SIG-M5 treated with dmso at 0.1 percent for 504 hours (cell line): ENCODE results near the gene MT1B.
"Not testable (repeated sequence)": the region's sequence is repeated elsewhere in the genome, so short reads cannot be mapped to it uniquely, and the experiment has no call there.

ENCODE experiments used
- DNase-seq: peaks from one replicate; lab custom pipeline; 2025; ENCODE audit not compliant: unreplicated experiment; lab: John Stamatoyannopoulos, UW

Gene MT1B

DNA sequence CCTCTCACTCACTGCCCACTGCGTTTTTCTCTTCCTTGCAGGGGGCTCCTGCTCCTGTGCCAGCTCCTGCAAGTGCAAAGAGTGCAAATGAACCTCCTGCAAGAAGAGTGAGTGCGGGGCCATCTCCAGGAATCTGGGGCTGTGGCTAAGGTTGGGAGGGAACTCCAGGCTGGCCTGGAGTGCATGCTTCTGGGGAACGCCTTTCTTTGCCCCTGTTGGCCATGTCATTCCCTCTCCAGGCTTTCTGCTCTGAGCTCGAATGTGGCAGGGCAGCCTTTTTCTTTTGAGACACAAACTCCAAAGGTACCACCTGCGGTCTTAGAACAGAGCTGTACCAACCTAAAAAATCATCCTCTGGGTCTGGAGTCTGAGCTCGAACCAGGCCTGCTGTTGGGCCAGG, 33.5 kb upstream of the MT1B start:
- no peak for DNase-seq

- no peak for DNase-seq
Measured at GRCh38 chr16:56620339-56620897, 31.3 kb upstream of the MT1B start.

- DNase-seq: not testable (repeated sequence)
Measured at GRCh38 chr16:56621665-56622445, 29.8 kb upstream of the MT1B start.

DNA sequence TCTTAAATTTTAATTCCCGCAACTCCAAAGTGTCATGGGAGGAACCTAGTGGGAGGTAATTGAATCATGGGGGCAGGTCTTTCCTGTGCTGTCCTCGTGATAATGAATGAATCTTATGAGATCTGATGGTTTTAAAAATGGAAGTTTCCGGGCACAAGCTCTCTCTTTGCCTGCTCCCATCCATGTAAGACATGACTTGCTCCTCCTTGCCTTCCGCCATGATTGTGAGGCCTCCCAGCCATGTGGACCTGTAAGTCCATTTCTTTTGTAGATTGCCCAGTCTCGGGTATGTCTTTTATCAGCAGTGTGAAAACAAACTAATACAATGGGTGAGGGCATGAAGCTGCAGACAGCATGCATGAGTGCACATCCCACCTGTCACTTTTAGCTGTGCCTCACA, 28.5 kb upstream of the MT1B start:
- not testable (repeated sequence) for DNase-seq

DNA sequence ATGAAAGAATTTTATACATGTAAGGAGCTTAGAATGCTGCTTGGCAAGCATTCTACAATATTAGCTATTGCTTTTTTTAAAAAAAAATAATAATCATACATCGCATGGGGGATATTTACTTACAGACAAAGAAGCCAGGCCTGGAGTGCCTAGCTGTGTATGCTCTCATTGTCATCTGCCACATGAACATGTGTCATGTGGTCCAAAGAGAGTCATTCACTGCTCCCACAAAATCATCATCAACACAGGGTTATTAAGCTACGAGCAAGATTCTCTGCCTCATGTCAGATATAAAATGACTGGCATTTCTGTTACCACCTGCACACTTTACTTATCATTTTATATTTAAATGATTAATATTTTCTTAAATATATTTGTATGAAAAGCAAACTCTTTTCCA, 28.0 kb upstream of the MT1B start:
- no peak for DNase-seq

- peak; percentile 76 for DNase-seq
Measured at GRCh38 chr16:56625140-56625942, 26.3 kb upstream of the MT1B start, which contains the start of gene MT1E. Gene MT1E (plus strand): TSS chr16:56625781. CDS start chr16:56625852, 71 bp downstream.

- peak; percentile 63 for DNase-seq
Measured at GRCh38 chr16:56625943-56626654, 25.6 kb upstream of the MT1B start.

GRCh38 chr16:56626685-56627084, 25.0 kb upstream of the MT1B start:
- DNase-seq: no peak

GRCh38 chr16:56628486-56629350, 23.0 kb upstream of the MT1B start:
- no peak for DNase-seq

DNA sequence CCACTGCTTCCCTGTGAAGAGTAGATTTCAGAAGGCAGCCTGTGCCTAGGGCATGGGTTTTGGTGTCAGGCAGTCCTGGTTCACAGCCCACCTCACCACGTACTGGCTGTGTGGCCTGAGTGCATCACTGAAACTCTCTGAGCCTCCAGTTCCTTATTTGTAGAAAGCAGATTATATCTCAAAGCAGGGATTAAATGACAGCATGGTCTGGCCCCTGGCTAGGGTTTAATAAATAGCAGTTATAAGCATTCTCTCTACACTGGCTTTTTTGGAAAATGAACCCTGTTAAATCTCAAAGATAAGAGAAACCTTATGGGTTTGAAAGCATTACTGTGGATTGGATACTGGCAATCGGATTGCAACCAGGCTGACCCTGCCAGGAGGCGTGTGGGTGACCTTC, 22.2 kb upstream of the MT1B start:
- DNase-seq: no peak

DNA sequence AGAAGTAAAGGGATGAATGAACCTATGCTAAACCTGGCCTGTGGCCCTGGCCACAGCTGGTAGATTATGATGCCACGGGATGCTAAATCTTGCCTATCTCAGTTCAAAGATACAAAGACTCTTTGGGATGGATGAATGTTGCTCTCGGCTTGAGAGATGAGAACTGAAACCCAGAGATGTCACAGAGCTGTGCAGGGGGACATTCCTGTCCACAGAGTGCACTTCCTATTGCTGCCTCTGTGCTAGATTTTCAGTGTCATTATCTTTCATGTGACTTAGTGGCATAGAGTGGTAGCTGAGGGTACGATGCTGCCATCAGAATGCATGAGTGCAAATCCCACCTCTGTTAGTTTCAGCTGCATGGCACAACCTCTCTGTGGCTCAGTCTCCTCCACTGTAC, 21.6 kb upstream of the MT1B start:
- peak; percentile 54 for DNase-seq

DNA sequence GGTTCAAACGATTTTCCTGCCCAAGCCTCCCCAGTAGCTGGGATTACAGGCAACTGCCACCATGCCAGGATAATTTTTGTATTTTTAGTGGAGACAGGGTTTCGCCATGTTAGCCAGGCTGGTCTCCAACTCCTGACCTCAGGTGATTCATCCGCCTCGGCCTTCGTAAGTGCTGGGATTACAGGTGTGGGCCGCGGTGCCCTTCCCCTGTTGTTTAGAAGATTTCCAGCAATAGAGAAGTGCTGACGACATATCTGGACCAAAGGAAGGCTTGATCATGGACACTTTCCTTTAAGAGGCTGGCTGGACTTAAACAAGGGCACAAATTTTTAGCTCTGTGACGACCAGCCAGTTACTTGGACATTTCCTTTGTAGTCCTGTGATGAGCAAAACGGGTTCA, 20.5 kb upstream of the MT1B start:
- no peak for DNase-seq

DNA sequence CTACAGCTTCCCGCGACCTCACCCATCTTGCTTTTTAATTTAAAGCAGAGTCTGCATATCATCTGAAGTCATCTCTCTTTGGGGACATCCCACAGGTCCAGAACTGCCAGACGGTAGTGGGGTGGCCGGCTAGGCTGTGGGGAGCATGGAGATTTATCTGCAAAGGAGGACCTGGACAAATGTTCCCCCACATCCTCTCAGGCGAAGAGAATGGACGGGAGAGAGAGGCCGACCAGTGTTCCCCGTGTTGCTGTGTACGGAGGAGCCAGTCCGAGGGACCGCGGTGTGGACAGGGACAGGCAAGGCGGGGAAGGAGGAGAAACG, 19.9 kb upstream of the MT1B start:
- DNase-seq: no peak

GRCh38 chr16:56632156-56632847, 19.4 kb upstream of the MT1B start, which contains the start of gene MT1M:
Gene MT1M (plus strand): TSS chr16:56632659. CDS start chr16:56632732, 73 bp downstream.
- DNase-seq: no peak

DNA sequence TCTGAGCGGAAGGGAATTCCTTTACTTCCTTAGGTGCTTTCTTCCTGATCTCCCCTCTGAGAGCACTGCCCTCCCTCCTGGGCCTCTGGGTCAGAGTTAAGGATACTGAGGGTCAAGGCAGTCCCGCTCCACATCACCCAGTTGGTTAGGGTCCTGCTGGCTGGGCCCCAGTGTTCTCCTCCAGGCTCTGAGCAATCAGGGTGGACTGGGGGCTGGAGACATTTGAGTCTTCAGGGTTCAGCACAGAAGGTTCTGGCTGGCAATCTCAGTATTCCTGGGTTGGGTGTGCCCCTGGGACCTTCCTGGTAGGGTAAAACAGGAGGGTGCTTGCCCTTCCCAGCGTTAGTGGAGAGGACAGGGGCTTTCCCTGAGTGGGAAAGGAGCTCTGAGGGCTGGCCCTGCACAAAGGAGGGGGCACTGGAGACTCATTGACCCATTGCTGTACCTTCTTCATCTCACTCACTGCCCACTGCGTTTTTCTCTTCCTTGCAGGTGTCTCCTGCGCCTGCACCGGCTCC, 18.8 kb upstream of the MT1B start:
- no peak for DNase-seq

- DNase-seq: no peak
Measured at GRCh38 chr16:56633535-56633934, 18.2 kb upstream of the MT1B start.

- DNase-seq: no peak
Measured at GRCh38 chr16:56634715-56635440, 16.8 kb upstream of the MT1B start.

DNA sequence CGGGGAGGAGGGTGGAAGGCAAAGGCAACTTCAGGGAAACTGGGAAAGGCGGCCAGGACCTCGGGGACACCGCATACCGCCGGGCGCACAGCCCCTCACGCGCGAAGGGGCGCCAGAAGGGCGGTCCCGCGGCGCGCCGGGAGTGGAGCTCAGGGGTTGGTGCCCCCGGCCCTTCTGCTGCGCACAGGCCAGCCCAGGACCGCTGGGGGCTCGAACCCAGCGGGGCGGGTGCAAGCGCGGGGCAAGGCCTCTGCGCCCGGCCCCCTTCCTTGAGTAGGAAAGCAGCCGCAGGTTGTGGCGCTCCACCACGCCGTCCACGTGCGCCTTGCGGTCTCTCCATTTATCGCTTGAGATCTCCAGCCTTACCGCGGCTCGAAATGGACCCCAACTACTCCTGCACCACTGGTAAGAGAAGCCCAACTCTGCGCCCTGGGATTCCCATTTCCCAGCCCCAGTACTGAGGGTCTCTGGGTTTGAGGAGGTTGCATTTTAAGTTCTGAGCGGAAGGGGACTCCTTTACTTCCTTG, 16.2 kb upstream of the MT1B start:
- DNase-seq: no peak
